ENCODE data around the gene DCAF12.

The DCAF12 gene

DNA sequence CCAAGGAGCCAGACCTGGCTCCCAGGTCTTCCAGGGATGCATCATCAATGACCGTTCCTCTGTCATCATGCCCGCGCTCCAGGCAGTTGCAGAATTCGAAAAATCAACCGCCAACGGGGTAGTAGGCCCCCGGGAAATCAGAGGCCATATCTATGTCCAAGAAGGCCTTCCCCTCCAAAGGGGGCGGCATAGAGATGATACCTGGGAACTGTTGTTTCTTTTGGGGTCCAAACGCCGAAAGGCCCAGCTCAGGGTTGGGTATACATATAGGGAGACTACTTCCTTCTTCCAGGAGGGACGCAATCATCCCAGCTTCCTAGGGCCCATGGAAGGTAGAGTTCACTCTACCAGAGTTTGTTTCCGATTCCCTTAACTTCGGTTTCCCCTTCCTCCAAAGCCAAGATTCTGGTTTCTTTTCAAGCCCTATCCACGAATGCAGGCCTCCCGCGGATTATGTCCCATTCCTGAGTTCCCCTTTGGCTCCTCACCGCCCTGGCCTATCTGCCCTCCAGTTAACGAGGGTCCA, 754 bp downstream of the DCAF12 start:
- TF ChIP-seq, protein P1, sequence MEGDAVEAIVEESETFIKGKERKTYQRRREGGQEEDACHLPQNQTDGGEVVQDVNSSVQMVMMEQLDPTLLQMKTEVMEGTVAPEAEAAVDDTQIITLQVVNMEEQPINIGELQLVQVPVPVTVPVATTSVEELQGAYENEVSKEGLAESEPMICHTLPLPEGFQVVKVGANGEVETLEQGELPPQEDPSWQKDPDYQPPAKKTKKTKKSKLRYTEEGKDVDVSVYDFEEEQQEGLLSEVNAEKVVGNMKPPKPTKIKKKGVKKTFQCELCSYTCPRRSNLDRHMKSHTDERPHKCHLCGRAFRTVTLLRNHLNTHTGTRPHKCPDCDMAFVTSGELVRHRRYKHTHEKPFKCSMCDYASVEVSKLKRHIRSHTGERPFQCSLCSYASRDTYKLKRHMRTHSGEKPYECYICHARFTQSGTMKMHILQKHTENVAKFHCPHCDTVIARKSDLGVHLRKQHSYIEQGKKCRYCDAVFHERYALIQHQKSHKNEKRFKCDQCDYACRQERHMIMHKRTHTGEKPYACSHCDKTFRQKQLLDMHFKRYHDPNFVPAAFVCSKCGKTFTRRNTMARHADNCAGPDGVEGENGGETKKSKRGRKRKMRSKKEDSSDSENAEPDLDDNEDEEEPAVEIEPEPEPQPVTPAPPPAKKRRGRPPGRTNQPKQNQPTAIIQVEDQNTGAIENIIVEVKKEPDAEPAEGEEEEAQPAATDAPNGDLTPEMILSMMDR (conservative IDR thresholded peaks at IDR 0.05; ENCODE audit: low read depth, low read length): no peak
- H3K4me3 ChIP-seq (ENCODE audit: low read length): peak overlapping the region; percentile 96
- DNase-seq (ENCODE audit: low read depth): no peak

DNA sequence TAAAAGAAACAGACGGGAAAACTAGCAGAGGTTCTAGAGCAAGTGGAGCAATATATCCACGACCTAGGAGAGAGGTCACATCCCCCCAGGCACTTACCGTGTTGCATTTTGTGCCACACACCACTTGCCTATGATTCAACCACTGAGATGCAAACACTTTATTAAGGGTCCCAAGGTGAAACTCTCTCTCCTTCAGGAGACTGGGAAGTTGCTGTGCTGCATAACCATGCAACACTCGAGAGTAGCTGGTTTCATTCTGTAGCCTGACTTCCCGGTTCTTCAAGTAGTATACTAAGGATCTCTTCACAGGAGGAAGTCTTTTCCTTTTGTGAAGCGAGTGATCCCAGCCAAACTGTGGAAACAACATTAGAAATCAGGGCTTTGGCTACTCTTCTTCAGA, 1.6 kb downstream of the DCAF12 start:
- H3K4me3 ChIP-seq (ENCODE audit: low read length): peak overlapping the region; percentile 96
- DNase-seq (ENCODE audit: low read depth): no peak
- TF ChIP-seq, protein P1 (conservative IDR thresholded peaks at IDR 0.05; ENCODE audit: low read depth, low read length): no peak

DNA sequence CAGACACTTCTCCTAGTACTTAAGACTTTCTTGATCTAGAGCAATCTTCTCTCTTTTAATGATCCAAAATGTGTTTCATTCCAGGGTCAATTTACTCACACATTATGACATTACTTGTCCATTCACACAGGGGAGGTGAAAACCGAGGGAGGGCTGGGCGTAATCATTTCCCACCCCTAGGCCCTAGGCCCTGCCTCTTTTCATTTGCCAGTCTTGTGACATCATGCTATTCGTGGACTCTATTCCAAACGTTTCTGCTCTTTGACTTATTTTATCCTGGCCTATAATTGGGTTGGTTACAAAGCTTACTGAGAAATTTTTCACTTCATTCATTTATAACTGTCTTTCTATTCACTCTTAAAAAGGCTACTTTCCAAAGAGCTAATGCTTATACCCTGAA, 2.4 kb downstream of the DCAF12 start:
- H3K4me3 ChIP-seq (ENCODE audit: low read length): no peak overlapping the region
- TF ChIP-seq, protein P1 (conservative IDR thresholded peaks at IDR 0.05; ENCODE audit: low read depth, low read length): no peak
- no peak for DNase-seq (ENCODE audit: low read depth)

DNA sequence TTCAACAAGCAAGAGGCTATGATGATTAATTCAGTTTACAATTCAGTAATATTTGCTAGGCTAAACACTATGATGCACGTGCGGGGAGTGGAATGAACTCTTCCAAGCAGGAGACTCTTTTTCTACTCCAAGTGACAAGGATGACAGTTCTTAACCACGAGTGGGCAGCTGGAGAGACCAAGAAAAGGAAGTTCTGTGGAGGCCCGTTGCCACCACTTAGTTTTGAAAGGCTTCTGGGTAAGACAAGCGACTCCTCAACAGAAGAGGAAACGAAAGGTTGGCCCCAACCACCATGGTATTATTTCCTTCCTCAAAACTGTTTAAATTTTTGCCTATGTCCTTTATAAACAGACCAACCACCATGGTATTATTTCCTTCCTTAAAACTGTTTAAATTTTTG, 2.8 kb downstream of the DCAF12 start:
- TF ChIP-seq, protein P1 (conservative IDR thresholded peaks at IDR 0.05; ENCODE audit: low read depth, low read length): no peak
- no peak for DNase-seq (ENCODE audit: low read depth)
- H3K4me3 ChIP-seq (ENCODE audit: low read length): no peak overlapping the region

DNA sequence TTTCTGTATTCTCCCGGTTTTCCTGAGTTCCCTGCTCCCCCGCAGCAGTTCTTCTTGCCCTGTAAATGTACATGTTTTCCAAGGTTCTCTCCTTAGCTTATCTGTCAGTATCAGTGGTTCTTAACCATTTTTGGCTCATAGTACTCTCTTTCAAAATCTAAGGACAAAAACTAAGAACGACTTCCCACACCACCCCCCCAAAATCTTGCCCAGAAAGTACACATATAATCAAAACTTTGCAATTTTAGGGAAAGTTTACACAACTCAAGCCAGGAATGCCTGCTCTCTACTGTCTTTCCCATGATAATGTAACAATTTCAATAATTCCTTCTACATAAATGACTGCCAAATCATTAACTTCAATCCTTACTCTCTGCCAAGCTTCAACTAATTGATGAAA, 4.5 kb downstream of the DCAF12 start:
- no peak overlapping the region for H3K4me3 ChIP-seq (ENCODE audit: low read length)
- TF ChIP-seq, protein P1 (conservative IDR thresholded peaks at IDR 0.05; ENCODE audit: low read depth, low read length): no peak
- no peak for DNase-seq (ENCODE audit: low read depth)

DNA sequence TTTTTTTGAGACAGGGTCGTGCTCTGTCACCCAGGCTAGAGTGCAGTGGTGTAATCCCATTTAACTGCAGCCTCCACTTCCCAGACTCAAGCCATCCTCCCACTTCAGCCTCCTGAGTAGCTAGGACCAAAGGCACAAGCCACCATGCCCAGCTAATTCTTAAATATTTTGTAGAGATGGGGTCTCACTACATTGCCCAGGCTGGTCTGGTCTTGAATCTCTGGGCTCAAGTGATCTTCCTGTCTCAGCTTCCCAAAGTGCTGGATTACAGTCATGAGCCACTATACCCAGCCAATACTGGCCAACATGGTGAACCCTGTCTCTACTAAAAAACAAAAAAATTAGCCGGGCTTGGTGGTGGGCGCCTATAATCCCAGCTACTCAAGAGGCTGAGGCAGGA, 6.8 kb downstream of the DCAF12 start:
- H3K4me3 ChIP-seq (ENCODE audit: low read length): no peak overlapping the region
- no peak for DNase-seq (ENCODE audit: low read depth)
- TF ChIP-seq, protein P1 (conservative IDR thresholded peaks at IDR 0.05; ENCODE audit: low read depth, low read length): no peak

DNA sequence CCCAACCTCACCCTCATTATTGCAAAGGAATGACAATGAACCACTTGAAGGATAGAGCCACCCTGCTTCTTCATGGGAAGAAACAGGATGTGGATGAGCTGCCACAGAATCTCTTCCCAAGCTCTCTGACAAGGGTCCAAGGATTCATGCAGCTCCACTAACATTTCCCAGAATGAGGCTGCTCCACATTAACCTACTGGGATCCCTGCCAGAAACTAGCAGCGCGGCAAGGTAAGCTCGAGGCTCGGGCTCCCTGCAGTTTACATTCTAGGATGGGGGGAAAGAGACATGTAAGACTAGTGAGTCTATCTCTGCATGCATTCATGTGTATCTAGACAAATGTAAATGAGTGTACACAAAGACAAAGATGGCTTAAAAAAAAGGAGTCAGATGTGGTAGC, 12.1 kb downstream of the DCAF12 start:
- no peak for DNase-seq (ENCODE audit: low read depth)
- TF ChIP-seq, protein P1 (conservative IDR thresholded peaks at IDR 0.05; ENCODE audit: low read depth, low read length): no peak
- H3K4me3 ChIP-seq (ENCODE audit: low read length): no peak overlapping the region
